HG02678 (cell line): ENCODE data around the gene GNG11.

Experiments
- ATAC-seq: cut with Tn5 transposase; IDR thresholded peaks from one replicate; pipeline ENCODE4 v1.9.1; 2021; ENCODE audit warnings: mild to moderate bottlenecking, moderate library complexity; ENCODE audit not compliant: unreplicated experiment

GNG11 gene

DNA sequence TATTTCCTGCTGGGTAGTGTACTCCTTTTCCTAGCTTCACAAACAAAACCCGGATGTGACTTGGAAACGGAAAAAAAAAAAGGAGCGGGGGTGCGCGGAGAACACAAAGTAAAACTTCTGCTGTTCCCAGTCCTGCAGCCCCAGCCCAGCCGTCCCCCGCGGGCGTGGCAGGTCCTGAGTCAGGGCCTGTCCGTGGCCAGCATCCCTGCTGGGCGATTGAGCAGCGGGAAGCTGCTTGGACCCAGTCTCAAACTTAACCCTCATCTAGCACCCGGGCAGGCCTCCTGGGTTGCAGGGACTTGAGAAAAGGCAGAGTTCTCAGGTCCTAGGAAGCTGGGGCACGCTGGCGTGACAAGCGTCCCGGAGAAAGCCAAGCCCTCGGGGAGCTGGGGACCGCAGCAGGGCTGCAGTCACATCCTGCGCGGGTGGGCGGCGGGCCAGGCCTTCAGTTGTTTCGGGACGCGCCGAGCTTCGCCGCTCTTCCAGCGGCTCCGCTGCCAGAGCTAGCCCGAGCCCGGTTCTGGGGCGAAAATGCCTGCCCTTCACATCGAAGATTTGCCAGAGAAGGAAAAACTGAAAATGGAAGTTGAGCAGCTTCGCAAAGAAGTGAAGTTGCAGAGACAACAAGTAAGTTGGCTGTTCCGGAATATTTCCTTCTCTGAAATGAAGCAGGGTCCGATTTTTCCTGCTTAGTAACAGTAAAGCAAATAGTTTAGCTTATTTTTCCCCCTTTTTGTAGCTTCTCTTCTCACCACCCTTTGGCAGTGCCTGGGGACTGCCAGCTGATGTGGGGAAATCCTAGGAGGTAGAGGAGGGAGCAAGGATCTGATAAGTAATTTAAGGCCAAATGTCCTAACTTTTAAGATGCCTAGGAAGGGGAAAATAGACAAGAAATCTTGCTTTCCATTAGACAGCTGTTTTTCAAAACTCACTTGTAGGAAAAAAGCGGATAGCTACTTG is at the start of gene GNG11:
Gene GNG11, plus strand, starts transcription at position 129 of the 960 bp plus-strand sequence. Its CDS starts 403 bp downstream, at position 532.
- ATAC-seq, result peak; percentile 95

DNA sequence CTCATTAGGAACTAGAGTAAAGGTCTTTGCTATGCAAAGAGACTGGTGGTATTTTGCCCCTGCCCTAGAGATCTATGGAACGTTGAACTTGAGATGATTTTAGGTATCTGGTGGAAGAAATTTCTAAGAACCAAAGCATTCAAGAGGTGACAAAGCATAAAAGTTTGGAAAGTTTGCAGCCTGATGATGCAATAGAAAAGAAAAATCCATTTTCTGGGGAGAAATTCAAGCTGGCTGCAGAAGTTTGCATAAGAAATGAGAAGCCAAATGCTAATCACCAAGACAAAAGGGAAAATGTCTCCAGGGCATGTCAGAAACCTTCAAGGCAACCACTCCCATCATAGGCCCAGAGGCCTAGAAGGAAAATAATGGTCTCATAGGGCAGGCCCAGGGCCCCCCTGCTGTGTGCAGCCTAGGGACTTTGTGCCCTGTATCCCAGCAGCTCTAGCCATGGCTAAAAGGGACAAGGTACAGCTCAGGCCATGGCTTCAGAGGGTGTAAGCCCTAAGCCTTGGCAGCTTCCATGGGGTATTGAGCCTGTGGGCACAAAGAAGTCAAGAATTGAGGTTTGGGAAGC is 47.4 kb upstream of the GNG11 start:
- ATAC-seq, result no peak

DNA sequence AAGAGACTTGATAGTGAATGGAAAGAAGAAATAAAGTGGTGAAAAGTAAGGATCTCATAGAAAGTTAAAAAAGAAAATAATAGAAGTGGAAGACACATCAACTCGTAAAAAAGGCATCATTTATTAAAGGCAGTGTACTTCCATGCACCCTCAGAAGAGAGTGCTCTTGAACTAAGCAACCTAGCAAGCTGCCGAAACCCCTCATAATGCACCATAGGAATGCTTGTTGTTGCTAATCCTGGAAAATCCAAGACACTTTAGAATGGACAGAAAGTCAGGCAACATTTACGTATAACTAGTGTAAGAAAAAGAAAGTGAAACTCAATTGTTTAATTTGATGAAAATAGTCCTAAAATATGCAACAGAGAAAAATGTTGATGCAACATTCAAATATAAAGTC is 43.8 kb upstream of the GNG11 start:
- no peak for ATAC-seq

DNA sequence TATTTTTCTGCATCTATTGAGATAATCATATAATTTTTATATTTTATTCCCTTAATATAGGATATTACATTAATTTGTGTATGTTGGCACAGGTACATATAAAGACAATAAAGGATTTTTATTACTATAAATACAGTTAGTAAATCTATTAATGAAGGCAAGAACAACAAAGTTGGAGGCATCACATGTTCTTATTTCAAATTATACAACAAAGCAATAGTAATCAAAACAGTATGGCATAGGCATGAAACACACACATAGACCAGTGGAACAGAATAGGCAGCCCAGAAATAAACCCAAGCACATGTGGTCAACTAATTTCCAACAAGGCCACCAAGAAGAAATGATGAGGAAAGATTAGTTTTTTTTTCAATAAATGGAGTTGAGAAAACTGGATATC is 42.2 kb upstream of the GNG11 start:
- no peak for ATAC-seq

DNA sequence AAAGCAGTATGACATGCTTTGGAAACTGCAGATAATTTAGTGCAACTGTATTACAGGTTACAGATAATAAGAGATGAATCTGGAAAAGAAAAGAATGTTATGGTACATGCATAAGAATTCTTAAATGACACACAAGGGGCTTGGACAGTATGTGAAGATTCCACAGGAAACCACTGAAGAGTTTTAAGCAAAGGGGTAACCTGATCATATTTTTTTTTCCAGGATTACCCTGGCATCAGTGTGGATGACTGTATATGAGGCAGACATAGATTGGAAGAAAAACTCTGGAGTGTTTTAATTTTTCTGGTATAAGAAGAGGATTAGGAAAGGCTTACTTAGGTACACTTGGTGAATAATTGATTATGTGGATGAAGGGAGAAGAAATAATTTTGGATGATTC is 39.1 kb upstream of the GNG11 start:
- no peak for ATAC-seq

DNA sequence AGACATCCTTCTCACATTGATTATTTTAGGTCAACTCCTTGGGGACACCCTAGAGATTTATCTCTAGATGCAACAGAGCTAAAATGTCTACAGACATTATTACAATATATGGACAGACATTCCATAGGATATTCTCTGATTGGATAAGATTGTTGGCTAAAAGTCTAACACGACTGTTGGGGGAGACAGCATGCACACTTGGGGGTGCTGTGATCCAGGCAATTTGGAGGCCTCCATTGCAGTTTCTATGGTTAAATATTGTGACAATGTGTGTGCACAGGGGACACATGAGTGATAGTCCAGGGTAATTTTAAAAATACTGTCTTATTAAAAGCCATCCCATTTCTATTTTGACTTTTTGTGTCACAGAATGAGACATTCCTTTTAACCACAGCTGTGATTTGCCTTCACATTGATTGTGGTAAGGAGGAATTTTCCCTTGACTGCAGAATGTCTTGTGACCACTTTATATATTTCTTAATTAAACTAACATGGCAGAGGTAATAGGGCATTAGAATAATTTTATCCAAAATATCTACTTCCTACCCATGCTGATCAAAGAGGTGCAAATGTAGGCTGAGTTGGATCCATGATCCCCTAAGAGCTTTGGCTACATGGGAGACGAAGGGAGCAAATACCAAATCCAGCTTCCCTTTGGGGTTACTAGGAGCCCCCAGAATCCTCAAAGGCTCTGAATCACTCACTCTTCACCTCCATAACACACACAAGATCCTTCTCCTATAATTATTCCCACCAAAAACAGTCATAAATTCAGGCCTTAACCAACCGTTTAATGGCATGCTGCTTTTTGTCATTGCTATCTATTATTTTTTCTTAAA is 38.2 kb upstream of the GNG11 start:
- no peak for ATAC-seq

DNA sequence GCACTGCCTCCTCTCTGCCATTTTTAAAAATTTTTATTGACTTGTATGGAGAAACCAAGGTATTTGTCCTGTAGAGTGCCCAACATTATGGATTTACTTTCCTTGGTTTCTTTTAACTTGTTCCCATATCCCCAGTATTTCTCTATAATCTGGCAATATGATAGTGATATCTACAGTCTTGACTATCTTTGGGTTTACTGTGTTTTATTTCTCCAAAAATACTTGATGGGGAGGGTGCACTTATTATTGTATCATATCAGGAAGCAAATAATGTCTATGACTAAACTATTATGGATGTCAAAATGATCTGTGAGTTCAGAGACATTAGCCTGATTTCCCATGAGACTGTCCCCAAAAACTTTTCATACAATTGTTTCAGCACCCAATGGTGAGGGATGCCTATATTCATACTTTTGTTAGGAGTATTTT is 37.6 kb upstream of the GNG11 start:
- ATAC-seq, result no peak

DNA sequence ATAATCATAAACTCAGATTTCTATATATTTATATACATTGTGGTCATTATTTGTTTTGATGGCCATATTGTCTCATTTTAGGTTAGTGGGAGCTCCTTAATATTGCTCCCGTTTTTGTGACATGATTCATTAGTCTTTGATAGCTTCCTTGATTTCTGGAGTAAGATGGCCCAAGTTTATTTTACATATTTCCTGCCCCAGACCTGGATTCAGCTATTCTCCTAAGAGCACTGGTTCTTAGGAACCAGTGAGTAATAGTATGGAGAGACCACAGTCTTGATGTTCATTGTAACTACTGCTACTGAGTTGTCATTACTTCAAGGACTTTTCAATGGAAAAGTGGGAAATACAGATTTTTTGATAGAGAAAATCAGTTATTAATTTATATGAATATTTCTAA is 37.0 kb upstream of the GNG11 start:
- ATAC-seq, result no peak

DNA sequence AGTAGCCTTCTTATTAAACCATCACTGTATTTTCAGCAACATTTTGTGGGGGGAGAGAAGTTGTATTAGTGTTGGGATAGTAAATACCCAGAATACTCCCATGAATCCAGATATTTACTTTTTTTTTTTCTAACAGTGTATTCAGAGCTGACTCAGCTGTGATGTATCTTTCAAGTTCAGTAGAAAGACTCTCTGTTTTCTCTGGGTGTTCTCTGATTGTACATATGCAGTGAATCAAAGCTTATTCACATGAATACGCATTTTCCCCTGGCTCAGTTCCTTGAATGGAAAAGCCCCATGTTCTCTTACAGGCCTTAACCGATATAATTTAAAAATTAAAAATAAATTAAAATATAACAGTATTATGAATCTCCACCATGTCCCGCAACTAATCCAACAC is 32.3 kb upstream of the GNG11 start:
- ATAC-seq, result no peak

DNA sequence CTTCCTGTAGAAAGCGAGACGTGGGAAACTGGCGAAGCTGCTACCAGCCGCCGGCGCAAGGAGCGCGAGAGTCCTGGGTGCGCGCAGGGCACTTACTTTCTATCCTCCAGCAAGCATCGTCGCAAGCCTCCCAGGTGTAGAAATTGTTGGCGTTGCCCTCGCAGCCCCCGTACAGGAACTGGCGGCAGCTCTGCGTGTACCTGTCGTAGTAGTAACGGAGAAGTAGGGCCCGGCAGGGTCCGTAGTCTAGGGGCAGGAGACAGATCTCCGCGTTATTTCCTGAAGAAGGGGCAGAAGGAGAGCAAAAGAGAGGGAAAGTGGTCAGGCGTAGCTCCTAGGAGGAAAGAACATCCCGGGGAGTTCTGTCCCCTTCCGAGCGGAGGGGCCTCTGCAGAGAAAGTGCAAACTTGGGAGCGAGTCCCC is 31.5 kb upstream of the GNG11 start:
- ATAC-seq, result no peak

DNA sequence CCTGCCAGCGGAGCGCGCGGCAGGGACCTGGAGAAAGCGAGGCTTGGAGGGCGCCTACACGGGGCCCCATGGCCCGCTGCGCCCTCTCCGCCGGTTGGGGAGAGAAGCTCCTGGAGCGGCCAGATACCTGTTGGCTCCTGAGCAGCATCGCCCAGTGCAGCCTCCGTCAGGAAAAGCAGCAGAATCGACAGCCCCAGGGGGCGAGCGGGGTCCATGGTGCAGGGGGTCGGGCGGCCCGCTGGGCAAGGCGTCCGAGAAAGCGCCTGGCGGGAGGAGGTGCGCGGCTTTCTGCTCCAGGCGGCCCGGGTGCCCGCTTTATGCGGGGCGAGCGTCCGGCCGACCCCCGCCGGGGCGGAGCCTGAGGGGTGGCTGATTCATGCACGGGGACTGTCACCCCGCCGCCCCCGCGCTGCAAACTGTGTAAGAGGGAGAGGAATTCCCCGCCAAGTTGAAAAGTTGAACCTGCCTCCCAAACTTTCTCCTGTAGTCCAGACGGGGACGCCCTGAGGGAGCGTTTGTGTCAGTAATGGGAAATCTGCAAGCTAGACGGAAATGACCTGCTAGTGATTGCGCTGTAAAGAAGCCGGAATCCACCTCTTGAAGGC is 31.0 kb upstream of the GNG11 start, which contains the start of gene TFPI2:
Gene TFPI2, minus strand, starts transcription at position 290 of the 605 bp plus-strand sequence. Its CDS starts 75 bp downstream, at position 215.
- no peak for ATAC-seq

DNA sequence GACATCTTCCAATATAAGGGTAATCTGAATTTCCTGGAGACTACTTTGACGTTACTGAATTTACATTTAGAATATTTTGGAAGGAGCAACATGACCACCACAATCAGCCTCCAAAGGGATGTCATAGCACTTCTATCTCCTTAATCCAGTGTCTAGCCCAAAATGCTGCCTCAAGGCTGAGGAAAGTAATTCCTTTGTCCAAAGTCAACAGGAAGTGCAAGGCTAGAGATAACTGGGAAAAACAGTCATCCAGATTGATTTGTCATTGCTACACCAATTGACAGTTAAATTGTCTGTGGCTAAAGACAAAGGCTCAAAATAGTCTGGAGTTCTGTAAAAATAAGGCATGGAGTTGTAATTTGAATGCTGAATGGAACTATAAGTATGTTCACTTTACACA is 27.1 kb upstream of the GNG11 start:
- ATAC-seq, result no peak

DNA sequence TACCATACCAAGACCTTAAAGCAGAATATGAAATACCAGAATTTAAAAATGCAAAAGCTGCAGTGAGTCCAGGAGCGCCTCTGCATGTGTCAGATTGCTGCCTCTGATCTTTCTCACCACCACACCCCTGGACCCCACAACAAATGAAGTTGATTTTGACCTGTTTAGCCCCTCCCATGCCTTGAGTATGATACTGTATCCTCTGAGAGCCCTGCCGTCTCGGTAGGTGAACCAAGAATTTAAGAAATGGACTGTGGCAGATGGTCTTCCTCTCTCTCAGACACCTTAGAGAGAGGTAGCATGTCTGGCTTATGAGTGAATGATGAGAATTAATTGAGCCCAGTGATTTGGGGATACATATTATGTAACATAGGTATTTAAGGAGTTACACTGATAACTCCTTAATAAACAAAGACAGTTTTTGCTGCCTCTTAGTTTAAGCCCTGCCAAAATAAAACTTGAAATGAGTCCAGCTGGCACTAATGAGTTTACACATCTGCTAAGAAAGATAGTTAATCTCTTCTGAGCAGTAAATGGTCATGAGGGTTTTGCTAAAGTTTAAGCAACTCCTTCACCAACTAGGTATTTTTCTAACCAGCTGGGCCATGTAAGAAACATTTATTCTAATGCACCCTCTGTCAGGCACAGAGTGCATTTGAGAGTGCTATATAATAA is 26.4 kb upstream of the GNG11 start:
- no peak for ATAC-seq

DNA sequence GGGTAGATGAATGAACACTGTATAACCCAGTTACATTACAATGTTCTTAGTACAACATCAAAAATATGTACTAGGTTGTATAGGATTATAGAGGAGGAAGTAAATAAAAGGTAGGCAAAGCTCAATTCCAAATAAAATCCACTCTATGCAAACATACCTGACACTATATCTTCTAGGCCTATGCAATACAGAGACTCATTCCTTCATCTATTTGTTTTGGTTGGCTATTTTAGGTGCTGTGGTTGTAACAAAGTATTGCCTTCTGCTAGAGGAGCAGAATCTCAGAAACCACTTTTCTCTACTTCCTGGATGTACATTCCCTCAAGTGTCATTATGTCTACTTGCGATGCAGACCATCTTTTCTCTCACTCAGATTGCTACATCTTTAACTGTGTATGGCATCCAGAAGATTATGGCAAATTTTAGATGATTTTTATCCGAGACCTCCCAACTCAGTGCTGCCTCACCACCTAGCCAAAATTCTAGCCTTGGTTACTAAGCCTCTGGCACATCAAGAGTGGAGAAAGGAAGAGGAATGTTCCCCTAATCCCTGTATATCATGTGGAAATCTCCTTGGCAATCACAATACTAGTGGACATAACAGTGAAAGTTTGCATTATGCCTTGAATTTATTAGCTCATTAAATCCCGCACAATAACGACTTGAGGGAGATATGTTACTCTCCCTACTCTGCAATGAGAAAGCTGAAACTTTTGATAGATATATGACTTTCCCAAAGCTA is 25.5 kb upstream of the GNG11 start:
- no peak for ATAC-seq

DNA sequence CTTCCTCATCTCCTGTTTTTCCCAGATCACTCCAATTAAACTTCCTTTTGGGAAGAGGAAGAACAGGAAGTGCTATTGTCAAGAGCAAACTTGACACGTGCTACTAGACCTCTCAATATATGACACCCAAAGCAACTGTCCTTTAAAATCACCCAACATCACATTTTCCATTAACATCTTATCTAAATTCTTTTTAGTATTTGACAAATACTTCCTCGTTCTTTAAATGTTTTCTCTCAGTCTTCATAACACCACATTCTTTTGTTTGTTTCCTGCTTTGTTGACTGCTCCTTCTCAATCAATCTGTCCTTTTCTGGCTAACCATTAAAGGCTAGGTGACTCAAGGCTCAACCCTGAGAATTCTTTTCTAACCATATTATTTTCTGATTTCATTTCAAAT is 23.9 kb upstream of the GNG11 start:
- ATAC-seq, result no peak

DNA sequence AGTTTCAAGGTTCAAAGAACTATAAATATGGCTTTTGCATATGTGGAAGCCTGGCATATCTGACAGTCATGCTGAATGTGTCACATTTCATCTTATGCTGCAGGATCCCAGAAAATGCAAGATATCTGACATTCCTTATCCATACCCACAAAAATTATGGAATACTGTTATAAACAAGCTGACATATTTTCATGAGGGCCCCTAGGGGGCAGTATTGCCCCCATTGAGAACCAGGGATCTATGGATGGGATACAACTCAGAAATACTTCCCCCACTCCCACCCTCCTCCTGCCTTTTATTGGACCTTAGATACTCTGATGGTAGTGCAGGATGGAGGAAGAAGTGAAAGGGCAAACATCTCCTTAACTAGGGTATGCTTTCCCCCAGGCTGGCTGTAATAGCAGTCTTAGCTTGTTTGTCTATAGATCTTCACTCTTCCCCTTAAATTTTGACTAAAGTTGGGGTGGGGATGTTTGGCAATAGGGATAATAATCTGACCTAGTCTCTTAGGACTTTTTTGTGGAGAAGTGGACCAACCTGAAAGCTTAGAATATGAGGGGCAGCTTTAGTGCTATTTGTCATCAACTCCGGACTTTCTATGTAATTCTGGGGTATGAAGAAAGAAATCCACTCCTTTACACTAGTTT is 18.6 kb upstream of the GNG11 start:
- ATAC-seq, result peak; percentile 53

DNA sequence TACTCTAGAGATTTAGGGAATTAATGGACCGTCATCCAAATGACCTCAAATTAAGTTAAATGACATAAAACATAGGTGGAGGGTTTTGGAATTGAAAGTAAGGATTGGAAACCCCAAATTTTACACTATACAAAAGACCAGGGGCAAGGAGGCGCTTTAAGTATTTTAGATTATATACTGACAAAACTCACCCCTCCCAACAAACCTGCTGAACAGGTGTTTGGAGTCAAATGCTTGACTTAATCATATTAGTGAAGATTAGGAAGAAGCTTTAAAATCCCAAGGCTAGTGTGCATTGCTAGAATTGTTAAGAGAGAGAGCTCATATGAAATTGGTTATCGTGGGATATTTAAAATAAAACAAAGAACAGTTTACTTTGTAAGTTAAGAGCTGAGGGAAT is 15.3 kb upstream of the GNG11 start, which contains the start of gene GNGT1:
Gene GNGT1, plus strand, starts transcription at position 301 of the 400 bp plus-strand sequence. CDS start 180 bp downstream, outside the sequence.
- ATAC-seq, result no peak

DNA sequence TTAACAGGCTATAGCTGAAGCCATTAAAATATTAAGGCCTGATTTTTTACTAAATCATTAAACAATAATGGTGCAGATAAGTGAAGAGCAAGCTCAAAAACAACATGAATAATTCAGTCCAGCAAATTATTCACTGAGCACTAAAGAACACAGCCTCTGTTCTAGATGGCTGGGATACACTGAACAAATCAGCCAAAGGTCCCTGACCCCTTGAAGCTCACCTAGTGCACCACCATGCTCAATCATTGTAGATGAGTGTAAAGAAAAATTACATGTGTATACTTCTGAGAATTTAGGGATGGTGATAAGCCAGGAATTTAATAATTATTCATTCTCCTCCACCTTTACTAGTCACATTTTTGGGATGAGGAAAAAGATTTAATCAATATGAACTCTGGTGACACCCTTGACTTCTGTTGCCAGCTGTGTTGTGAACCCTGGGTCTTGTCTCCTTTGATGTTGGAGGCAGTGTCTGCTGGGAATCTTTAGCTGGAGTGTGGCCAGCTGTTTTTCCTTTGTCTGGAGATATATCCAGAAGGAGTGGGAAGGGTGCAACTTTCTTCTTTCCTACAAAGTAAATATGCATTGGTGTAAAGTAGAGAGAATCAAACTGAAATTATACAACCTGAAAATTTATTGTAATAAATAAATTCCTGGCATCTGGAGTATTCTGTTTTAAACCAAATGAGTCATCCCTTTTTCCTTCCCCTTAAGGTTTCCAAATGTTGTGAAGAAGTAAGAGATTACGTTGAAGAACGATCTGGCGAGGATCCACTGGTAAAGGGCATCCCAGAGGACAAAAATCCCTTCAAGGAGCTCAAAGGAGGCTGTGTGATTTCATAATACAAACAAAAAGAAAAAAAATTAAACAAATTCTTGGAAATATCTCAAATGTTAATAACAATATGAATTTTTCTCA is 11.2 kb upstream of the GNG11 start:
- ATAC-seq, result no peak
